Measurements from ENCODE around the gene CDIP1. TPM values are rescaled to one million over a fixed set of nuclear protein-coding genes. Genes with fewer than 3 reads are reported as not detected.
"Not testable (repeated sequence)": the region's sequence is repeated elsewhere in the genome, so short reads cannot be mapped to it uniquely, and the experiment has no call there.

CDIP1 gene
- 46.2 TPM for polyA plus RNA-seq (ENCODE audit: insufficient read length)

GRCh38 chr16:4538350-4539235, at the start of gene CDIP1:
Gene CDIP1, minus strand, starts transcription at chr16:4538773. Its CDS starts 24,643 bp downstream, at chr16:4514130.
- DNase-seq (ENCODE audit: low read depth): peak; percentile 80

DNA sequence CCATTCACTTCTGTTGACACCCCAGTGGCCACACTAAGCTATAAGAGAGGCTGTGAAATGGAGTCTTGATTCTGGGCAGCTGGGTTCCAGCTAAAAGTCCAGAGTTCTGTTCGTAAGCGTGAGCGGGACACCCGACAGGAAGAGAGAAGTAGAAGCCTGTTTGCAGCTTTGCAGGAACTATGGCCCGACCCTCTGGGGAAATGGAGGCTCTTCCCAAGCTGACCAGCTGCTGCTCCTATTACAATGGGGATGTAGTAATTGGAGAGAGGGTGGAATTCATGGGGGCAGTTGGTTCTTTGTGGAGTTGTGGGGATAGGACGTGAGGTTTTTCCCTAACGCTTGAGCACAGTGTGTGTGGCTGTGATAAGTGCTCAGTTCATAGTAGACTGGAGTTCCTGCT, 47.7 kb upstream of the CDIP1 start:
- DNase-seq (ENCODE audit: low read depth): no peak

- DNase-seq (ENCODE audit: low read depth): no peak
Observed at GRCh38 chr16:4583906-4584305, 45.3 kb upstream of the CDIP1 start.

DNA sequence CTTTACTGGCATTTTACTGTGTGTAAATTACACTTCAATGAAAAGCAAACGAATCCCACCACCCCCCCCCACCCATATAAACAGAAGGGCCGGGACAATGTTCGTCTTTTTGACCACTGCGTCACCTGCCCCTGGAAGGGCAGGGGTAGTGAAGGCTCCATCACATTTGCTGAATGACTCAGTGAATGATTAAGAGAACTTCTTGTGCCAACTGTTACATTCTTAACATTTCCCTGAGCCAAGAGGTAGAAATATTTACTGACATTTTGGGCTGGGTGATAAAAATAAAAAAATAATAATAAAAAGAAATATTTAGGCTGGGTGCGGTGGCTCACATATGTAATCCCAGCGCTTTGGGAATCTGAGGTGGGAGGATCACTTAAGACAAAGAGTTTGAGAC, 41.7 kb upstream of the CDIP1 start:
- no peak for DNase-seq (ENCODE audit: low read depth)

- no peak for DNase-seq (ENCODE audit: low read depth)
Observed at GRCh38 chr16:4578961-4579530, 40.5 kb upstream of the CDIP1 start.

GRCh38 chr16:4576008-4576407, 37.4 kb upstream of the CDIP1 start:
- DNase-seq (ENCODE audit: low read depth): no peak

GRCh38 chr16:4574919-4575705, 36.5 kb upstream of the CDIP1 start:
- no peak for DNase-seq (ENCODE audit: low read depth)

GRCh38 chr16:4573926-4574325, 35.4 kb upstream of the CDIP1 start:
- DNase-seq (ENCODE audit: low read depth): not testable (repeated sequence)

GRCh38 chr16:4572715-4573114, 34.1 kb upstream of the CDIP1 start:
- no peak for DNase-seq (ENCODE audit: low read depth)

GRCh38 chr16:4570688-4571321, 32.2 kb upstream of the CDIP1 start:
- no peak for DNase-seq (ENCODE audit: low read depth)

- DNase-seq (ENCODE audit: low read depth): no peak
Observed at GRCh38 chr16:4570086-4570485, 31.5 kb upstream of the CDIP1 start.

DNA sequence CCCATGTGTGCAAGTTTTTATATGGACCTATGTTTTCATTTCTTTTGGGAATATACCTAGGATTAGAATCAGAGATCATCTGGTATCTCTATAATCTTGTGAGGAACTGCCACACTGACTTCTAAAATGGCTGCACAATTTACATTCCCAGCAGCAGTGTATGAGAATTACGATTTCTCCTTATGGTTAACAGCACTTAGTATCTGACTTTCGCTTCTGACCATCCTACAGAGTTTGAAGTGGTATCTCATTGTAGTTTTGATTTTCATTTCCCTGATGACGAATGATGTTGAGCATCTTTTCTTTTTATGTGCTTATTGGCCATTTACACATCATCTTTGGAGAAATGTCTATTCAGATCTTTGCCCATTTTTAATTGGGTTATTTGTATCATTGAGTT, 27.6 kb upstream of the CDIP1 start:
- DNase-seq (ENCODE audit: low read depth): no peak

DNA sequence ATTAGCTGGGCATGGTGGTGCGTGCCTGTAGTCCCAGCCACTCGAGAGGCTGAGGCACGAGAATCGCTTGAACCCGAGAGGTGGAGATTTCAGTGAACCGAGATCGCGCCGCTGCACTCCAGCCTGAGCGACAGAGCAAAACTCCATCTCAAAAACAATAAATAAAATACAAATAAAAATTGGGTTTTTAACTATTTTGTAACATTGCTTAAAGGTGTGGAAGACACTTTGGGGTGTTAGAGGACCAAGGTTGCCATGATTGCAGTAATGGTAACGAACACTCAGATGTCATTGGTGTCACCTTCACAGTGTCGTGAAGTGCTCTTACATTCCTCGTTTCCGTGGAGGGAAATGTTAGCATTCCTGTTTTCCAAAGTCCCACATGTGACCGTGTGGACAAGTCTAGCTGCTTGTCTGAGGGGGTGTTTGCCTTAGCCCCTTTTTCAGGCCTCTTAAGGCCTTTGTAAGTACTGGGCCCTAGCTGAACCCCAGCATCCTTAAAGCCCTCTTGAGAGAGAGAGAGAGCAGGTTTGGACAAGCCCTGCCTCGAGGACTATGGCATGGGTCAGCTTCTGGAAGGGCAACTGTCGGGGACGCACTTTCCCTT, 26.2 kb upstream of the CDIP1 start:
- DNase-seq (ENCODE audit: low read depth): no peak

GRCh38 chr16:4561596-4561995, 23.0 kb upstream of the CDIP1 start:
- DNase-seq (ENCODE audit: low read depth): no peak

GRCh38 chr16:4557973-4558372, 19.4 kb upstream of the CDIP1 start:
- no peak for DNase-seq (ENCODE audit: low read depth)

GRCh38 chr16:4556580-4556979, 18.0 kb upstream of the CDIP1 start:
- no peak for DNase-seq (ENCODE audit: low read depth)

DNA sequence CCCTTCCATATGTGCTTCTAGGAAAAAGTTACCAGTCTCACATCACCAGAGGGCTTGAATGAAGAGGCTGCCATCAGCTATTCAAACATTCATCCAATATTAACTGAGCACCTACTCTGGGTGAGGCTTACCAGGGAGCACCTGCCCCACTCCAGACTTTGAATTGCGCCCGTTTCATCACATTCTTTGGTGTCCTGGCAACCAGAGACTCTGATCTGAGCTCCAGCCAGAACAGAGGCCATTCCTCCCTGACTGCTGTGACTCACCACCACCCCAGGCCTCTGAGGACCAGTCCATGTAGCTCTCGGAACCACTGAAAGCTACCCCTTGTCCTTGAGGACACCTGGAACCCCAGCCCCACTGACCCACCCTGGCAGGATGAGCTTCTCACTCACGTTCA, 17.5 kb upstream of the CDIP1 start, which contains the start of gene C16orf96:
C16orf96 (plus strand) TSS at position 229 of the 400 bp plus-strand sequence; CDS start at position 379, 150 bp downstream.
- DNase-seq (ENCODE audit: low read depth): no peak

DNA sequence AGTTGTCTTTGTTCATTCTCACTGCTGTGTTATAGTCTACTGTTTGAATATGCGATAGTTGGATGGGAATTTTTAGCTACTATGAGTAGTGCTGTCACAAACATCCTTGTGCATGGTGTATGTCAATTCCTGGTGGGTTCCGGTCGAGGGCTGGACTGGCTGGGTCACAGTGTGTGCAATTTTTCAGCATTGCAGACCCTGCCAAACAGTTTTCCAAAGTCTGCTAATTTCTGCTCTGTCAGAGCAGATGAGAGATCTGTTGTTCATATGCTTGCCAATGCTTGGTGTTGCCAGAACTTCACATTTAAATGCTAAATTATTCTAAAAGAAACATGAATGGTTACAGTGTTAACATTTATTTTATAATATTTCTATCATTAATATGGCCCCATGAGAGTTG, 14.0 kb upstream of the CDIP1 start:
- no peak for DNase-seq (ENCODE audit: low read depth)

- DNase-seq (ENCODE audit: low read depth): no peak
Observed at GRCh38 chr16:4550591-4550990, 12.0 kb upstream of the CDIP1 start.

- DNase-seq (ENCODE audit: low read depth): no peak
Observed at GRCh38 chr16:4548124-4548523, 9.6 kb upstream of the CDIP1 start.

DNA sequence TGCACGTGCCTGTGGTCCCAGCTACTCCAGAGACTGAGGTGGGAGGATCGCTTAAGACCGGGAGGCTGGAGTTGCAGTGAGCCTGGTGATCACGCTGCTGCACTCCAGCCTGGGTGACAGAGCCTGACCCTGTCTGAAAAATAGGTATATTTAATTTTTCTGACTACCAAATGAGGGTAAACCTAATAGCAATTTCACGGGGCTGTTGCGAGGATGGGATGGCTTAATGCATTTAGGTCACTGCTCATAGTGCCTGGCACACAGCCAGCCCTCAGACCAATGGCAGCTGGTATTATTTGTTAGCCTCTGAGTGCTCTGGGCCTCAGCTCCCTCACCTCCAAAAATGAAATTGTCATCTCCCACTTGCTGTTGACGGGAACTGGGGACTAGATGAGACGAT, 5.9 kb upstream of the CDIP1 start:
- DNase-seq (ENCODE audit: low read depth): no peak

Measured in forelimb muscle (tissue), 1 donor.